ENCODE data around the gene ADGRL3.
"Not testable (repeated sequence)": the region's sequence is repeated elsewhere in the genome, so short reads cannot be mapped to it uniquely, and the experiment has no call there.

The ADGRL3 gene

GRCh38 chr4:61671599-61671998 lies 471.5 kb downstream of the ADGRL3 start:
- ATAC-seq (no peak), DNase-seq (no peak)
- H3K4me1 Mint-ChIP-seq: no peaks in the 10 kb centered on the region
- no peaks in the 10 kb centered on the region for H3K36me3 Mint-ChIP-seq (ENCODE audit: low read depth)
- no peak overlapping the region for H3K4me3 Mint-ChIP-seq
- peaks cover 15% of the 10 kb centered on the region for H3K9me3 Mint-ChIP-seq
- no peaks in the 10 kb centered on the region for H3K27me3 Mint-ChIP-seq
- no peak overlapping the region for H3K27ac Mint-ChIP-seq

GRCh38 chr4:61675464-61675863 lies 475.3 kb downstream of the ADGRL3 start:
- H3K27me3 Mint-ChIP-seq: no peaks in the 10 kb centered on the region
- no peak overlapping the region for H3K27ac Mint-ChIP-seq
- H3K9me3 Mint-ChIP-seq: peaks cover 11% of the 10 kb centered on the region
- no peak for DNase-seq
- no peak for ATAC-seq
- H3K36me3 Mint-ChIP-seq (ENCODE audit: low read depth): no peaks in the 10 kb centered on the region
- no peak overlapping the region for H3K4me3 Mint-ChIP-seq
- no peaks in the 10 kb centered on the region for H3K4me1 Mint-ChIP-seq

GRCh38 chr4:61678297-61678696 lies 478.2 kb downstream of the ADGRL3 start:
- no peak overlapping the region for H3K27ac Mint-ChIP-seq
- H3K4me1 Mint-ChIP-seq: no peaks in the 10 kb centered on the region
- H3K36me3 Mint-ChIP-seq (ENCODE audit: low read depth): no peaks in the 10 kb centered on the region
- H3K4me3 Mint-ChIP-seq: no peak overlapping the region
- no peaks in the 10 kb centered on the region for H3K27me3 Mint-ChIP-seq
- DNase-seq (no peak), ATAC-seq (no peak)
- H3K9me3 Mint-ChIP-seq: peaks cover 10% of the 10 kb centered on the region

GRCh38 chr4:61693520-61693919 lies 493.4 kb downstream of the ADGRL3 start:
- DNase-seq (no peak), ATAC-seq (no peak)
- Mint-ChIP-seq H3K27me3 (no peaks in the 10 kb centered on the region), H3K4me3 (no peak overlapping the region), H3K4me1 (no peaks in the 10 kb centered on the region), H3K27ac (no peak overlapping the region), H3K36me3 (ENCODE audit: low read depth) (no peaks in the 10 kb centered on the region), H3K9me3 (no peaks in the 10 kb centered on the region)

GRCh38 chr4:61714387-61714911 lies 514.3 kb downstream of the ADGRL3 start:
- H3K4me3 Mint-ChIP-seq: no peak overlapping the region
- no peak overlapping the region for H3K27ac Mint-ChIP-seq
- DNase-seq (no peak), ATAC-seq (no peak)
- no peaks in the 10 kb centered on the region for H3K4me1 Mint-ChIP-seq
- H3K36me3 Mint-ChIP-seq (ENCODE audit: low read depth): no peaks in the 10 kb centered on the region
- H3K9me3 Mint-ChIP-seq: peaks cover 7% of the 10 kb centered on the region
- no peaks in the 10 kb centered on the region for H3K27me3 Mint-ChIP-seq

- ATAC-seq (no peak), DNase-seq (no peak)
- Mint-ChIP-seq H3K27ac (no peak overlapping the region), H3K4me1 (no peaks in the 10 kb centered on the region), H3K9me3 (peaks cover 7% of the 10 kb centered on the region), H3K4me3 (no peak overlapping the region), H3K27me3 (no peaks in the 10 kb centered on the region), H3K36me3 (ENCODE audit: low read depth) (no peaks in the 10 kb centered on the region)
Measured at GRCh38 chr4:61716426-61716825, 516.3 kb downstream of the ADGRL3 start.

GRCh38 chr4:61723492-61723891 lies 523.4 kb downstream of the ADGRL3 start:
- no peak for ATAC-seq
- Mint-ChIP-seq H3K4me3 (no peak overlapping the region), H3K4me1 (no peaks in the 10 kb centered on the region), H3K27ac (no peak overlapping the region), H3K9me3 (no peaks in the 10 kb centered on the region), H3K27me3 (no peaks in the 10 kb centered on the region), H3K36me3 (ENCODE audit: low read depth) (no peaks in the 10 kb centered on the region)
- no peak for DNase-seq

- H3K4me3 Mint-ChIP-seq: no peak overlapping the region
- H3K27ac Mint-ChIP-seq: no peak overlapping the region
- ATAC-seq (no peak), DNase-seq (no peak)
- no peaks in the 10 kb centered on the region for H3K36me3 Mint-ChIP-seq (ENCODE audit: low read depth)
- no peaks in the 10 kb centered on the region for H3K27me3 Mint-ChIP-seq
- no peaks in the 10 kb centered on the region for H3K4me1 Mint-ChIP-seq
- no peaks in the 10 kb centered on the region for H3K9me3 Mint-ChIP-seq
Measured at GRCh38 chr4:61727286-61727685, 527.2 kb downstream of the ADGRL3 start.

GRCh38 chr4:61734409-61734808 lies 534.3 kb downstream of the ADGRL3 start:
- no peaks in the 10 kb centered on the region for H3K4me1 Mint-ChIP-seq
- ATAC-seq: no peak
- no peaks in the 10 kb centered on the region for H3K36me3 Mint-ChIP-seq (ENCODE audit: low read depth)
- H3K27ac Mint-ChIP-seq: no peak overlapping the region
- H3K4me3 Mint-ChIP-seq: no peak overlapping the region
- peaks cover 12% of the 10 kb centered on the region for H3K9me3 Mint-ChIP-seq
- no peaks in the 10 kb centered on the region for H3K27me3 Mint-ChIP-seq
- DNase-seq: no peak

- no peak overlapping the region for H3K4me3 Mint-ChIP-seq
- DNase-seq: no peak
- no peaks in the 10 kb centered on the region for H3K36me3 Mint-ChIP-seq (ENCODE audit: low read depth)
- H3K4me1 Mint-ChIP-seq: no peaks in the 10 kb centered on the region
- no peaks in the 10 kb centered on the region for H3K27me3 Mint-ChIP-seq
- no peak overlapping the region for H3K27ac Mint-ChIP-seq
- H3K9me3 Mint-ChIP-seq: peaks cover 4% of the 10 kb centered on the region
- no peak for ATAC-seq
Measured at GRCh38 chr4:61739887-61740286, 539.8 kb downstream of the ADGRL3 start.

GRCh38 chr4:61740886-61741285 lies 540.8 kb downstream of the ADGRL3 start:
- H3K27ac Mint-ChIP-seq: no peak overlapping the region
- H3K36me3 Mint-ChIP-seq (ENCODE audit: low read depth): no peaks in the 10 kb centered on the region
- ATAC-seq (no peak), DNase-seq (no peak)
- peaks cover 6% of the 10 kb centered on the region for H3K9me3 Mint-ChIP-seq
- no peaks in the 10 kb centered on the region for H3K27me3 Mint-ChIP-seq
- no peak overlapping the region for H3K4me3 Mint-ChIP-seq
- H3K4me1 Mint-ChIP-seq: no peaks in the 10 kb centered on the region

GRCh38 chr4:61741327-61742096 lies 541.4 kb downstream of the ADGRL3 start:
- Mint-ChIP-seq H3K36me3 (ENCODE audit: low read depth) (no peaks in the 10 kb centered on the region), H3K9me3 (peaks cover 10% of the 10 kb centered on the region), H3K4me3 (no peak overlapping the region), H3K27me3 (no peaks in the 10 kb centered on the region), H3K27ac (no peak overlapping the region), H3K4me1 (no peaks in the 10 kb centered on the region)
- DNase-seq (no peak), ATAC-seq (no peak)

GRCh38 chr4:61750810-61751209 lies 550.7 kb downstream of the ADGRL3 start:
- Mint-ChIP-seq H3K27me3 (no peaks in the 10 kb centered on the region), H3K9me3 (peaks cover 10% of the 10 kb centered on the region), H3K4me1 (no peaks in the 10 kb centered on the region), H3K4me3 (no peak overlapping the region), H3K36me3 (ENCODE audit: low read depth) (no peaks in the 10 kb centered on the region), H3K27ac (no peak overlapping the region)
- no peak for DNase-seq
- ATAC-seq: no peak

- H3K4me1 Mint-ChIP-seq: no peaks in the 10 kb centered on the region
- H3K36me3 Mint-ChIP-seq (ENCODE audit: low read depth): no peaks in the 10 kb centered on the region
- H3K4me3 Mint-ChIP-seq: no peak overlapping the region
- DNase-seq: no peak
- no peaks in the 10 kb centered on the region for H3K27me3 Mint-ChIP-seq
- H3K9me3 Mint-ChIP-seq: peaks cover 6% of the 10 kb centered on the region
- ATAC-seq: no peak
- H3K27ac Mint-ChIP-seq: no peak overlapping the region
Measured at GRCh38 chr4:61752617-61753016, 552.5 kb downstream of the ADGRL3 start.

GRCh38 chr4:61753739-61754138 lies 553.6 kb downstream of the ADGRL3 start:
- Mint-ChIP-seq H3K9me3 (peaks cover 6% of the 10 kb centered on the region), H3K4me1 (no peaks in the 10 kb centered on the region), H3K4me3 (no peak overlapping the region), H3K27me3 (no peaks in the 10 kb centered on the region), H3K36me3 (ENCODE audit: low read depth) (no peaks in the 10 kb centered on the region), H3K27ac (no peak overlapping the region)
- DNase-seq: no peak
- ATAC-seq: no peak

- DNase-seq; H3K4me3 Mint-ChIP-seq; H3K27me3 Mint-ChIP-seq; H3K4me1 Mint-ChIP-seq; ATAC-seq; H3K27ac Mint-ChIP-seq; H3K9me3 Mint-ChIP-seq; H3K36me3 Mint-ChIP-seq (ENCODE audit: low read depth): not testable (repeated sequence)
Measured at GRCh38 chr4:61756937-61757336, 556.8 kb downstream of the ADGRL3 start.

All from activated naive CD8-positive, alpha-beta T cell treated with anti-CD3 and anti-CD28 coated beads, Interleukin-2, amount 50 U/mL, for 24 hours (primary cell).